ENCODE results near the gene RNU2-1.
"Not testable (repeated sequence)": the region's sequence is repeated elsewhere in the genome, so short reads cannot be mapped to it uniquely, and the experiment has no call there.

The RNU2-1 gene

GRCh38 chr17:43215341-43215740, 18.4 kb downstream of the RNU2-1 start:
- DNase-seq: no peak

- DNase-seq: no peak
These were observed 20.2 kb downstream of the RNU2-1 start for GRCh38 chr17:43213545-43213944.

- no peak for DNase-seq
These were observed 20.9 kb downstream of the RNU2-1 start for GRCh38 chr17:43212641-43213490.

- no peak for DNase-seq
These were observed 22.0 kb downstream of the RNU2-1 start, which contains the start of gene TMEM106A for GRCh38 chr17:43211480-43212402. Gene TMEM106A, plus strand, starts transcription at chr17:43211875. Its CDS starts 1,167 bp downstream, at chr17:43213042.

- DNase-seq: no peak
These were observed 22.7 kb downstream of the RNU2-1 start for GRCh38 chr17:43211123-43211479.

GRCh38 chr17:43210576-43210975, 23.2 kb downstream of the RNU2-1 start:
- no peak for DNase-seq

- not testable (repeated sequence) for DNase-seq
These were observed 30.8 kb downstream of the RNU2-1 start for GRCh38 chr17:43203013-43203412.

GRCh38 chr17:43200127-43200526, 33.6 kb downstream of the RNU2-1 start:
- no peak for DNase-seq

GRCh38 chr17:43199633-43200032, 34.1 kb downstream of the RNU2-1 start:
- DNase-seq: no peak

- no peak for DNase-seq
These were observed 40.5 kb downstream of the RNU2-1 start for GRCh38 chr17:43193251-43193650.

- not testable (repeated sequence) for DNase-seq
These were observed 47.1 kb downstream of the RNU2-1 start for GRCh38 chr17:43186656-43187055.

GRCh38 chr17:43183921-43184320, 49.9 kb downstream of the RNU2-1 start:
- DNase-seq: no peak
